PC-3 (cell line): Measurements from ENCODE around the gene TNFSF9. TPM values are rescaled to one million over a fixed set of nuclear protein-coding genes. Genes with fewer than 3 reads are reported as not detected.
"Not testable (repeated sequence)": the region's sequence is repeated elsewhere in the genome, so short reads cannot be mapped to it uniquely, and the experiment has no call there.

Experiments
- ATAC-seq: fragments of 200-7000 bp; cut with Tn5 transposase; 2 replicates; pipeline ENCODE4 v1.9.1; 2020; ENCODE audit warnings: mild to moderate bottlenecking, moderate library complexity
- BruUV-seq: library from RNA; stranded (reverse); fragments of 400-500 nt; replicated peaks from 2 replicates; lab custom pipeline; 2021; lab: Mats Ljungman, UMichigan
- CTCF ChIA-PET: fragments of 300-600 bp; sonication (Branson Sonifier 250); formaldehyde crosslinking; loops from one replicate; lab custom pipeline; 2022; ENCODE audit warnings: antibody characterized with exemption; lab: Charles Lee
- POLR2A ChIA-PET: fragments of 300-600 bp; sonication (Branson Sonifier 250); formaldehyde crosslinking; loops from one replicate; lab custom pipeline; 2022; ENCODE audit warnings: antibody characterized with exemption; ENCODE audit not compliant: unreplicated experiment; lab: Charles Lee
- DNase-seq: peaks from one replicate; pipeline ENCODE4 v3.0.0-alpha.2; 2015
- H2AFZ ChIP-seq: fragments of 300-600 bp; sonication (generic); 2 replicates; pipeline ENCODE4 v1.6.0; 2016; ENCODE audit warnings: antibody characterized with exemption, low read length
- H3F3A ChIP-seq: fragments of 300-600 bp; sonication (generic); one replicate; pipeline ENCODE4 v1.6.0; 2017; ENCODE audit warnings: antibody characterized with exemption, low read length, control low read depth, mild to moderate bottlenecking; ENCODE audit not compliant: unreplicated experiment
- H3K27ac ChIP-seq: fragments of 300-600 bp; sonication (generic); 2 replicates; pipeline ENCODE4 v1.5.1; 2016; ENCODE audit warnings: mild to moderate bottlenecking, low read length
- H3K27me3 ChIP-seq: fragments of 300-600 bp; sonication (generic); 2 replicates; pipeline ENCODE4 v1.6.1; 2016; ENCODE audit warnings: low read length, mixed read lengths
- H3K36me3 ChIP-seq: fragments of 300-600 bp; sonication (generic); 2 replicates; pipeline ENCODE4 v1.6.1; 2016; ENCODE audit warnings: low read depth, mixed run types, low read length, mixed read lengths
- H3K4me1 ChIP-seq: fragments of 300-600 bp; sonication (generic); 2 replicates; pipeline ENCODE4 v1.5.1; 2016; ENCODE audit warnings: low read length; ENCODE audit not compliant: insufficient read depth
- H3K4me2 ChIP-seq: fragments of 300-600 bp; sonication (generic); 2 replicates; pipeline ENCODE4 v1.6.0; 2016; ENCODE audit warnings: low read length
- H3K4me3 ChIP-seq: fragments of 300-600 bp; sonication (generic); 2 replicates; pipeline ENCODE4 v1.5.1; 2016; ENCODE audit warnings: mild to moderate bottlenecking, low read length, mixed read lengths
- H3K79me2 ChIP-seq: fragments of 300-600 bp; sonication (generic); 2 replicates; pipeline ENCODE4 v1.6.1; 2017; ENCODE audit warnings: low read length, mixed read lengths
- H3K9ac ChIP-seq: fragments of 300-600 bp; sonication (generic); 2 replicates; pipeline ENCODE4 v1.6.0; 2016; ENCODE audit warnings: mild to moderate bottlenecking, low read length
- H3K9me2 ChIP-seq: fragments of 300-600 bp; sonication (generic); replicated peaks from 2 replicates; pipeline ENCODE4 v1.6.1; 2016; ENCODE audit warnings: mixed run types, low read length, mixed read lengths
- H3K9me3 ChIP-seq: fragments of 300-600 bp; sonication (generic); 2 replicates; pipeline ENCODE4 v1.6.1; 2016; ENCODE audit warnings: low read length, mixed read lengths
- H4K20me1 ChIP-seq: fragments of 300-600 bp; sonication (generic); 2 replicates; pipeline ENCODE4 v1.6.1; 2016; ENCODE audit warnings: low read length, mixed read lengths
- CTCF ChIP-seq: fragments of 300-600 bp; sonication (generic); conservative IDR thresholded peaks from 2 replicates; pipeline ENCODE4 v1.5.1; 2017; ENCODE audit warnings: antibody characterized with exemption, low read depth, mild to moderate bottlenecking, low read length
- EZH2 ChIP-seq: fragments of 300-600 bp; sonication (generic); IDR thresholded peaks from one replicate; pipeline ENCODE4 v1.6.1; 2017; ENCODE audit warnings: antibody characterized with exemption, mild to moderate bottlenecking, low read length; ENCODE audit not compliant: unreplicated experiment
- EZH2phosphoT487 ChIP-seq: fragments of 300-600 bp; sonication (generic); IDR thresholded peaks from 2 replicates; pipeline ENCODE4 v1.6.1; 2018; ENCODE audit warnings: mild to moderate bottlenecking, antibody characterized with exemption, low read length, borderline replicate concordance
- intact Hi-C: fragments of 100-400 bp; cut with micrococcal nuclease; formaldehyde crosslinking; loops from 2 replicates; pipeline ENCODE4 v1.9.0; 2023
- total RNA-seq: library from RNA; depleted of rRNA; stranded (reverse); fragments of >200 nt; gene quantifications from 2 replicates; pipeline ENCODE4 v1.2.3, GENCODE V29; 2014

The TNFSF9 gene
- total RNA-seq, 1 experiment from 2014 or later = 9.6 TPM

GRCh38 chr19:6503407-6504201 lies 27.2 kb upstream of the TNFSF9 start:
- DNase-seq (no peak), ATAC-seq (no peak)
- no TSS peak for BruUV-seq
- intact Hi-C loops = no loop called here
- Histone ChIP-seq H3K27me3 (peaks cover 19% of the 10 kb centered on the region), H3K36me3 (no peaks in the 10 kb centered on the region), H3K9ac (no peak overlapping the region), H3K79me2 (no peaks in the 10 kb centered on the region), H3K27ac (no peak overlapping the region), H4K20me1 (no peaks in the 10 kb centered on the region), H3K9me2 (no peaks in the 10 kb centered on the region), H3K4me2 (no peak overlapping the region), H3K9me3 (no peaks in the 10 kb centered on the region), H3K4me3 (no peak overlapping the region), H3K4me1 (peaks cover 3% of the 10 kb centered on the region; the same call in 1 of the 2 replicates), H2AFZ (no peak overlapping the region), H3F3A (no peaks in the 10 kb centered on the region)
- POLR2A ChIA-PET = no interaction called here
- TF ChIP-seq CTCF (no peak), EZH2 (no peak), EZH2phosphoT487 (no peak)
- CTCF ChIA-PET = interaction anchor here (1.0 kb wide), 1 partner anchor 13 kb away, joined by 3 read pairs; no protein-coding TSS in a partner anchor

GRCh38 chr19:6508028-6508771 lies 22.6 kb upstream of the TNFSF9 start:
- H3K4me1 ChIP-seq, H3K27ac ChIP-seq, H3K9ac ChIP-seq, H4K20me1 ChIP-seq, POLR2A ChIA-PET, DNase-seq, H3K4me2 ChIP-seq, H3K9me3 ChIP-seq, H3K36me3 ChIP-seq, H3F3A ChIP-seq, H3K27me3 ChIP-seq, H3K9me2 ChIP-seq, BruUV-seq, H3K4me3 ChIP-seq, H3K79me2 ChIP-seq, intact Hi-C loops, ATAC-seq, CTCF ChIA-PET, H2AFZ ChIP-seq: not testable (repeated sequence)

- no peaks in the 10 kb centered on the region for H3F3A ChIP-seq
- no peaks in the 10 kb centered on the region for H3K9me3 ChIP-seq
- H3K9me2 ChIP-seq = no peaks in the 10 kb centered on the region
- intact Hi-C loops = no loop called here
- H3K36me3 ChIP-seq = no peaks in the 10 kb centered on the region
- H3K9ac ChIP-seq = no peak overlapping the region
- H3K27ac ChIP-seq = no peak overlapping the region
- H3K4me3 ChIP-seq = no peak overlapping the region
- POLR2A ChIA-PET = no interaction called here
- CTCF ChIA-PET = interaction anchor here (0.6 kb wide), 1 partner anchor 352 kb away, joined by 6 read pairs; no protein-coding TSS in a partner anchor
- no TSS peak for BruUV-seq
- no peak overlapping the region for H2AFZ ChIP-seq
- TF ChIP-seq CTCF = no peak
- TF ChIP-seq EZH2 = no peak
- no peak for TF ChIP-seq EZH2phosphoT487
- H3K79me2 ChIP-seq = no peaks in the 10 kb centered on the region
- H3K27me3 ChIP-seq = no peaks in the 10 kb centered on the region
- DNase-seq (no peak), ATAC-seq (no peak)
- no peak overlapping the region for H3K4me2 ChIP-seq
- no peaks in the 10 kb centered on the region for H4K20me1 ChIP-seq
- 0 out of 2 replicates have a peak, but pooled peaks cover 3% of the 10 kb centered on the region for H3K4me1 ChIP-seq
Measured at GRCh38 chr19:6509118-6509971, 21.5 kb upstream of the TNFSF9 start.
